HCT116 (cell line): ENCODE measurements around the gene CRISP3.

ENCODE experiments used
- CTCF ChIP-seq, 3 experiments: fragments of 200-600 bp in 1 of 3; sonication (generic) in 1 of 3; IDR thresholded peaks in 2 of 3; conservative IDR thresholded peaks in 1 of 3; 2 replicates each; pipeline ENCODE4 v1.5.1; 2012 to 2017; ENCODE audit warnings: low read depth in 2 of 3, low read length in 2 of 3, antibody characterized with exemption in 1 of 3, borderline replicate concordance in 1 of 3, control low read depth in 1 of 3, mild to moderate bottlenecking in 1 of 3, mixed read lengths in 1 of 3, mixed run types in 1 of 3, moderate library complexity in 1 of 3; ENCODE audit not compliant: insufficient read depth in 1 of 3
- ELF1 ChIP-seq: IDR thresholded peaks from 2 replicates; pipeline ENCODE4 v1.6.1; 2012; ENCODE audit warnings: low read depth, borderline replicate concordance
- EZH2 ChIP-seq: fragments of 200-600 bp; sonication (generic); IDR thresholded peaks from 2 replicates; pipeline ENCODE4 v1.6.1; 2017; ENCODE audit warnings: antibody characterized with exemption, mixed run types
- EZH2phosphoT487 ChIP-seq: fragments of 200-600 bp; IDR thresholded peaks from 2 replicates; pipeline ENCODE4 v1.6.1; 2018; ENCODE audit warnings: antibody characterized with exemption, borderline replicate concordance
- POLR2A ChIP-seq: IDR thresholded peaks from 2 replicates; pipeline ENCODE4 v1.7.0; 2011; ENCODE audit warnings: borderline replicate concordance; ENCODE audit not compliant: insufficient read depth, insufficient read length; ENCODE audit errors: extremely low read depth
- POLR2AphosphoS5 ChIP-seq: IDR thresholded peaks from 2 replicates; pipeline ENCODE4 v1.6.1; 2011; ENCODE audit warnings: mild to moderate bottlenecking, low read depth, low read length, moderate library complexity
- RAD21 ChIP-seq: IDR thresholded peaks from 2 replicates; pipeline ENCODE4 v1.6.1; 2012; ENCODE audit warnings: low read depth, mild to moderate bottlenecking
- TCF7L2 ChIP-seq: IDR thresholded peaks from 2 replicates; pipeline ENCODE4 v1.7.0; 2011; ENCODE audit warnings: borderline replicate concordance, inconsistent platforms; ENCODE audit not compliant: insufficient read depth, insufficient read length; ENCODE audit errors: extremely low read depth
- ZNF274 ChIP-seq: fragments of 200-500 bp; sonication (Bioruptor generic); IDR thresholded peaks from 2 replicates; pipeline ENCODE4 v1.6.1; 2014; ENCODE audit warnings: mild to moderate bottlenecking, low read depth, low read length, inconsistent platforms
- TF ChIP-seq, protein P1 (sequence below): IDR thresholded peaks from 2 replicates; pipeline ENCODE4 v1.6.1; 2012
- TF ChIP-seq, protein P2 (sequence below): IDR thresholded peaks from 2 replicates; pipeline ENCODE4 v1.6.1; 2011; ENCODE audit warnings: mild to moderate bottlenecking, low read length, moderate library complexity; ENCODE audit not compliant: insufficient replicate concordance; ENCODE audit errors: extremely low read depth

GRCh38 chr6:49730251-49730650 lies 13.9 kb downstream of the CRISP3 start:
- TF ChIP-seq ZNF274, result no peak
- TF ChIP-seq CTCF (IDR thresholded peaks at IDR 0.05 in 2 of 3, conservative IDR thresholded peaks at IDR 0.05 in 1 of 3; ENCODE audit: borderline replicate concordance in 1 of 3, insufficient read depth in 1 of 3, low read depth in 2 of 3, low read length in 2 of 3), result no peak
- TF ChIP-seq POLR2A, result no peak
- TF ChIP-seq, protein P1, sequence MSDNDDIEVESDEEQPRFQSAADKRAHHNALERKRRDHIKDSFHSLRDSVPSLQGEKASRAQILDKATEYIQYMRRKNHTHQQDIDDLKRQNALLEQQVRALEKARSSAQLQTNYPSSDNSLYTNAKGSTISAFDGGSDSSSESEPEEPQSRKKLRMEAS, result no peak
- no peak for TF ChIP-seq TCF7L2
- TF ChIP-seq EZH2, result no peak
- TF ChIP-seq EZH2phosphoT487, result no peak
- no peak for TF ChIP-seq RAD21
- TF ChIP-seq, protein P2, sequence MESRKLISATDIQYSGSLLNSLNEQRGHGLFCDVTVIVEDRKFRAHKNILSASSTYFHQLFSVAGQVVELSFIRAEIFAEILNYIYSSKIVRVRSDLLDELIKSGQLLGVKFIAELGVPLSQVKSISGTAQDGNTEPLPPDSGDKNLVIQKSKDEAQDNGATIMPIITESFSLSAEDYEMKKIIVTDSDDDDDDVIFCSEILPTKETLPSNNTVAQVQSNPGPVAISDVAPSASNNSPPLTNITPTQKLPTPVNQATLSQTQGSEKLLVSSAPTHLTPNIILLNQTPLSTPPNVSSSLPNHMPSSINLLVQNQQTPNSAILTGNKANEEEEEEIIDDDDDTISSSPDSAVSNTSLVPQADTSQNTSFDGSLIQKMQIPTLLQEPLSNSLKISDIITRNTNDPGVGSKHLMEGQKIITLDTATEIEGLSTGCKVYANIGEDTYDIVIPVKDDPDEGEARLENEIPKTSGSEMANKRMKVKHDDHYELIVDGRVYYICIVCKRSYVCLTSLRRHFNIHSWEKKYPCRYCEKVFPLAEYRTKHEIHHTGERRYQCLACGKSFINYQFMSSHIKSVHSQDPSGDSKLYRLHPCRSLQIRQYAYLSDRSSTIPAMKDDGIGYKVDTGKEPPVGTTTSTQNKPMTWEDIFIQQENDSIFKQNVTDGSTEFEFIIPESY, result no peak
- TF ChIP-seq POLR2AphosphoS5, result no peak
- TF ChIP-seq ELF1, result no peak
